ENCODE measurements around the gene FATE1.

Gene FATE1

GRCh38 chrX:151714362-151714761 is 1.5 kb upstream of the FATE1 start:
- no peak overlapping the region for H3K27ac ChIP-seq
- no peak for TF ChIP-seq CTCF (conservative IDR thresholded peaks at IDR 0.05)
- no peak for TF ChIP-seq ZFX (IDR thresholded peaks at IDR 0.05)

GRCh38 chrX:151722241-151722846 is 6.5 kb downstream of the FATE1 start:
- H3K27ac ChIP-seq: no peak overlapping the region
- TF ChIP-seq ZFX (IDR thresholded peaks at IDR 0.05) (no peak), CTCF (conservative IDR thresholded peaks at IDR 0.05) (peak; percentile 67)

DNA sequence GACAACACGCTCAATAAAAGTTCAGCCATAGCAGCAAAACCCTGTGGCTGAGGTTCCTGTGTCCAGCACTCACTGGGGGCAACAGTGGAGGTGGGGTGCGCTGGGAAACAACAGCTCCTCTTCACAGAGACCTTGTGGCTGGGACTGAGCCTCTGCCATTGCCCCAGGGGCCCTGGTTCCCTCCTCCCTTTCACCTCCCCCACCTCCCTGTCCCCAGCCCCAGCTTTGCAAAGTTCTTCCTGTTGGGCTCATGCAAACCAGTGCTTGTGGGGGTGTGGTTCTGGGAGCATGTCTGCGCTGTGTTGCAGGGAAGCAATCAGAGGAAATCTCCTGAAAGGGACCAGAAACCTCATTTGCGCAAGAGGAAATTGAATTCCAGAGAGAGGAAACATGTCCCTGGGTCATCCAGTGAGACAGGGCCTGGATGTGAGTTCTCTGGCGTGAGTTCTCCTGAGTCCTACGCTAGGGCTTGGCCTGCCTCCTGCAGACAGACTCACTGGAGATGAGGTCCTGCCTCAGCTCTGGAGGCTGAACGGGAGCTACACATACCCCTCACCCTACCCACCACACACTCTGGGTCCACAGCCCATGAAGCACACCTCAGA is 7.4 kb downstream of the FATE1 start:
- H3K27ac ChIP-seq: no peak overlapping the region
- TF ChIP-seq CTCF (conservative IDR thresholded peaks at IDR 0.05): no peak
- TF ChIP-seq ZFX (IDR thresholded peaks at IDR 0.05): no peak

GRCh38 chrX:151724563-151725337 is 8.9 kb downstream of the FATE1 start:
- H3K27ac ChIP-seq: no peak overlapping the region
- no peak for TF ChIP-seq ZFX (IDR thresholded peaks at IDR 0.05)
- no peak for TF ChIP-seq CTCF (conservative IDR thresholded peaks at IDR 0.05)

DNA sequence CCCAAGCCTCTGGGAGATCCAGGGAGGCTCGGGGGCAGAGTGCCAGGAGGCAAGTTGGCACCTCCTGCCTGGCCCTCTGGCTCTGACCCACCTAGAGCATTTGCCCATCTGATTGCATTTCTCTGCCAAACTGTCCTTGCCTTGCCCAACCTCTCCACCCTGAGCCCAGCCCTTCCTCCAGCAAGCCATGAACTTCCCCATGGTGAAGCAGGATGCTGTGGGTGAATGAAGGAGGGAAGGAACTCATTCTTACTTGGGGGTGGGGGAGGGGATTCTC is 9.4 kb downstream of the FATE1 start:
- H3K27ac ChIP-seq: no peak overlapping the region
- TF ChIP-seq ZFX (IDR thresholded peaks at IDR 0.05): no peak
- no peak for TF ChIP-seq CTCF (conservative IDR thresholded peaks at IDR 0.05)

DNA sequence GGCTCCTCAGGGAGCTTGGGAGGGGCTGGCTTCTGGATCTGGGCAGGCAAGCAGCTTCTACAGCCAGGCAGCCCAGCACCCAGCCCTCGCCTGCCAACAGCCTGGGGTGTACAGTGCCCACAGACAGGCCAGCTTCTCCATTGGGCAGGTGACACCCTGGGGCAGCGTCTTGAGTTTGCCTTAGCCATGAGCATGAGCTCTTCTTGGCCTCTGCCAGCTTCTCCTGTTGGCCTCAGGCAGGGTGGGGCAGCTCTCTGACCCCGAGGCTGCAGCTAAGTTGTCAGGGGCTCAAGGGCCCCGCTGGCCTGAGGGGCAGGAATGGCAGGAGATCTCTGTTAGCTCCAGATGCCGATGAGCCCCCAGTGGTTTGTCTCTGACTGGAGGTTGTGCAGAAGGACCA is 10.9 kb downstream of the FATE1 start:
- TF ChIP-seq ZFX (IDR thresholded peaks at IDR 0.05) (no peak), CTCF (conservative IDR thresholded peaks at IDR 0.05) (no peak)
- no peak overlapping the region for H3K27ac ChIP-seq

DNA sequence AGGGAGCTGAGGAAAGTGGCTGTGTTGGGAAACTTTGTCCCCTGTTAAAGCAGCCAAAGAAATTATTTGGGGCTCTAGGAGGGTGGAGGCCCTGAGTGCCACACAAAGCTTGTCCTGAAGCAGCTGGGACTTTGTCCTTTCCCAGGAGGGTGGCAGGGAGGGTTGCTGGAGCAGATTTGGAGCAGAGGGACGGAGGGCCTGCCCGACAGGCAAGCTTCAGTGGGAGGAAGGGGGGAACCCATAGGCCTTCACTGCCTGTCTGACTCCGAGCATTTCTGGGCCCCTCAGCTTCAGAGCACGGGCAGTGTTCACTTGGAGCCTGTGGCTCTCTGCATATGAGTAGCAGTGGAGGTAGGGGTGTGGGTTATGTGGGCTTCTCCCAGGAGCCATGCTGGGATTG is 11.5 kb downstream of the FATE1 start:
- TF ChIP-seq ZFX (IDR thresholded peaks at IDR 0.05): no peak
- no peak for TF ChIP-seq CTCF (conservative IDR thresholded peaks at IDR 0.05)

More for the DNA sequence above, 11.5 kb downstream of the FATE1 start:
- no peak overlapping the region for H3K27ac ChIP-seq

Data from C4-2B (cell line).